ENCODE results near the gene SESTD1. TPM values are rescaled to one million over a fixed set of nuclear protein-coding genes. Genes with fewer than 3 reads are reported as not detected.

The SESTD1 gene
- total and polyA plus RNA-seq, 9 of the 15 experiments (the other 6 are each of a cell fraction or from before 2014, with no cell fraction given): 0.32 to 5.6 (median 2.1) TPM

GRCh38 chr2:179070895-179071294 is 193.7 kb downstream of the SESTD1 start:
- DNase-seq (ENCODE audit: extremely low read depth in 1 of 4, low spot score in 3 of 4): no peak
- Histone ChIP-seq H3K4me2 (ENCODE audit: insufficient read depth, low read length) (no peak overlapping the region), H3K79me2 (ENCODE audit: control insufficient read depth, insufficient read depth, low read length) (no peaks in the 10 kb centered on the region), H3K27me3 (ENCODE audit: control insufficient read depth in 2 of 2, insufficient read depth in 2 of 2, low read length in 2 of 2) (no peaks in the 10 kb centered on the region), H3K27ac (ENCODE audit: extremely low read depth, low read depth, low read length) (no peak overlapping the region), H3K4me1 (replicated peaks in 1 of 2; ENCODE audit: control insufficient read depth in 2 of 2, insufficient read depth in 2 of 2, low read length in 2 of 2) (no peaks in the 10 kb centered on the region), H4K20me1 (replicated peaks; ENCODE audit: control insufficient read depth, insufficient read depth, low read length) (no peaks in the 10 kb centered on the region), H3K36me3 (ENCODE audit: control insufficient read depth, insufficient read depth, low read length) (no peaks in the 10 kb centered on the region), H3K9me3 (replicated peaks; ENCODE audit: control insufficient read depth, insufficient read depth, low read depth, low read length) (0 out of 2 replicates have a peak, but pooled peaks cover 2% of the 10 kb centered on the region), H3K4me3 (no peak overlapping the region), H2AFZ (ENCODE audit: low read depth, low read length) (no peak overlapping the region), H3K9me1 (ENCODE audit: control insufficient read depth, insufficient read depth, low read length) (no peaks in the 10 kb centered on the region), H3K9ac (ENCODE audit: insufficient read depth in 1 of 2, low read depth in 2 of 2, low read length in 2 of 2) (no peak overlapping the region)
- POLR2A ChIA-PET: no interaction called here
- intact Hi-C loops (cut with micrococcal nuclease): no loop called here
- CTCF ChIA-PET (ENCODE audit: low intra/inter-chr PET ratio): no interaction called here
- TF ChIP-seq, protein P1, sequence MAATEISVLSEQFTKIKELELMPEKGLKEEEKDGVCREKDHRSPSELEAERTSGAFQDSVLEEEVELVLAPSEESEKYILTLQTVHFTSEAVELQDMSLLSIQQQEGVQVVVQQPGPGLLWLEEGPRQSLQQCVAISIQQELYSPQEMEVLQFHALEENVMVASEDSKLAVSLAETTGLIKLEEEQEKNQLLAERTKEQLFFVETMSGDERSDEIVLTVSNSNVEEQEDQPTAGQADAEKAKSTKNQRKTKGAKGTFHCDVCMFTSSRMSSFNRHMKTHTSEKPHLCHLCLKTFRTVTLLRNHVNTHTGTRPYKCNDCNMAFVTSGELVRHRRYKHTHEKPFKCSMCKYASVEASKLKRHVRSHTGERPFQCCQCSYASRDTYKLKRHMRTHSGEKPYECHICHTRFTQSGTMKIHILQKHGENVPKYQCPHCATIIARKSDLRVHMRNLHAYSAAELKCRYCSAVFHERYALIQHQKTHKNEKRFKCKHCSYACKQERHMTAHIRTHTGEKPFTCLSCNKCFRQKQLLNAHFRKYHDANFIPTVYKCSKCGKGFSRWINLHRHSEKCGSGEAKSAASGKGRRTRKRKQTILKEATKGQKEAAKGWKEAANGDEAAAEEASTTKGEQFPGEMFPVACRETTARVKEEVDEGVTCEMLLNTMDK (IDR thresholded peaks at IDR 0.05; ENCODE audit: borderline replicate concordance, insufficient read depth, low read depth, low read length, poor library complexity, severe bottlenecking): no peak
- TF ChIP-seq L3MBTL2 (IDR thresholded peaks at IDR 0.05): no peak
- TF ChIP-seq TCF3 (CRISPR knock-in tag; IDR thresholded peaks at IDR 0.05): no peak
- TF ChIP-seq ASH1L (IDR thresholded peaks at IDR 0.05; ENCODE audit: borderline replicate concordance, low read depth, partially characterized antibody): no peak
- no peak for TF ChIP-seq CBFA2T3 (IDR thresholded peaks at IDR 0.05)
- TF ChIP-seq MCM5 (IDR thresholded peaks at IDR 0.05; ENCODE audit: low read depth): no peak
- no peak for TF ChIP-seq TCFL5 (CRISPR knock-in tag; conservative IDR thresholded peaks at IDR 0.05)
- no peak for TF ChIP-seq ZNF785 (CRISPR knock-in tag; IDR thresholded peaks at IDR 0.05)
- TF ChIP-seq ZNF41 (CRISPR knock-in tag; conservative IDR thresholded peaks at IDR 0.05): no peak
- TF ChIP-seq NELFE (IDR thresholded peaks at IDR 0.05; ENCODE audit: insufficient read depth, insufficient read length): no peak
- no peak for TF ChIP-seq DIDO1 (tag; IDR thresholded peaks at IDR 0.05; ENCODE audit: low read depth)
- no peak for FAIRE-seq
- no peak for ATAC-seq
- BruUV-seq (replicated peaks): no TSS peak
- 0% methylated on average over 2 of the region's 2 CpGs for WGBS (ENCODE audit: insufficient coverage, low coverage, missing lambda C conversion rate)
- in situ Hi-C loops (cut with MboI): no loop called here

All from K562 (cell line).